Activated CD4-positive, alpha-beta T cell treated with anti-CD3 and anti-CD28 coated beads, Interleukin-2, amount 50 U/mL, for 16 hours (primary cell): ENCODE results near the gene PIAS3.
"Not testable (repeated sequence)": the region's sequence is repeated elsewhere in the genome, so short reads cannot be mapped to it uniquely, and the experiment has no call there.

Experiments
- DNase-seq: peaks from one replicate; pipeline ENCODE4 v3.0.0-alpha.2; 2020

The PIAS3 gene

DNA sequence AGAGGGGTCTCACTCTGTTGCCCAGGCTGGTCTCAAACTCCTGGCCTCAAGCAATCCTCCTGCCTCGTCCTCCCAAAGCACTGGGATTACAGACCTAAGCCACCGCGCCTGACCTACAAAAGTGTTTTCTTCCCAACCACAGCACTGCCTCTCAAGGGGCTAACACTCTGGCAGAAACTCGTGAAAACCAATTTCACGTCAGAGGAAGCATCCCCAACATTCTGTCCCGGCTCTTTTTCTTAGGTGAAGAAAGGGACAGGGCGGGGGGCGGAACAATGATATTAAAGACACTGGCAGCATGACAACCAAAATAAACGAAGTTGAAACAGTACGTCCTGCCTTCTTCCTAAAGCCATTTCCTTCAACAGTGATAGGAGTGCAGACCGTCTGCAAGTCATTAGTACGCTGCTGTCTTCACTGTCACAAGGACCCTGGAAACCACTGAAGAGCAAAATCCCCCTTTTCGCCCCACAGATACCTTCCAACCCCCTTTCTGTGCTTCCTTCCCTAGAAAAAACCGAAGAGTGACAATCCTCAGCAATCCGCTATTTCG, 36.0 kb downstream of the PIAS3 start:
- not testable (repeated sequence) for DNase-seq

DNA sequence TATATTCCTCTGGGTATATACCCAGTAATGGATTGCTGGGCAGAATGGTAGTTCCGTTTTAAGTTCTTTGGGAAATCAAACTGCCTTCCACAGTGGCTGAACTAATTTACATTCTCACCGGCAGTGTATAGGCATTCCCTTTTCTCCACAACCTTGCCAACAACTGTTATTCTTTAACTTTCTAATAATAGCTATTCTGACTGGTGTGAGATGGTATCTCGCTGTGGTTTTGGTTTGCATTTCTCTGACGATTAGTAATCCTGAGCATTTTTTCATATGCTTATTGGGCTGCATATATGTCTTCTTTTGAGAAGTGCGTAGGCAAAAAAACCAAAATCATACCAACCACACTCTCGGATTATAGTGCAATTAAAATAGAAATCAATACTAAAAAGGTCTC, 40.8 kb downstream of the PIAS3 start:
- not testable (repeated sequence) for DNase-seq

DNA sequence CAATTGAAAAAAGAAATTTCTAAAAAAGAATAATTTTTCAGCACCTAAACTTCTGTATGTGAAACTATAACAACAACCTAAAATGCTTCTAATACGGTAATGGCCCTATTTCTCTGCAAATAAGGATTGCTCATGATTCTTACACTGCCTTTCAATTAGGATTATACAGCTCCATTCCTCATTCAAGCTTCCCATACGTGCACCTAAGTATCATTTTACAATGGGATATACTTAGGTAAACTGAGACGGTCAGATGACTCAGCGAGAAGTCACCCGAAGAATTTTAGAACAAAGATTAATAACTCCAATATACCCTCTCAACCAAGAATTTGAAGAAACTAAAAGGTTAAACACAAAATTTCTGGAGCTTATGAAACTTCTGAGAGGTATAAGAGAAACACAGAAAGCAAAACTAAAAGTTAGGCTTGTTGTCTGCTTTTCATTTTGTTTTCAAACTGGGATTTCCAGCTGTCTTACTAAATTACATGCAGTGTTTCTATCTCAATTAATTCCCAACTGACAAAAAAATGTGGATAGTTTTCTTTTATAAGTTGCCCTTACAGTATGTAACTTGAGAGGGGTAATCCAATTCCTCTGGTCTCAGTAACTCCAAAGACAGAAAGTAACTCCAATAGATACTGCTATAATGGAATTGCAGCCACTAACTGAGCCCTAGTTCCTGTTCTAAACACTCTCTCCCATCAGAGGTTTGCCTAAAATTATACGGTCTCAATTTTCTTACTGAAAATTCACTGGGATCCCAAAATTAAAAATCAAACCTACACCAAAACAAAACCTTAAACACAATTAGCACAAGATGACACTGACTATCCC, 45.7 kb downstream of the PIAS3 start:
- DNase-seq = not testable (repeated sequence)

DNA sequence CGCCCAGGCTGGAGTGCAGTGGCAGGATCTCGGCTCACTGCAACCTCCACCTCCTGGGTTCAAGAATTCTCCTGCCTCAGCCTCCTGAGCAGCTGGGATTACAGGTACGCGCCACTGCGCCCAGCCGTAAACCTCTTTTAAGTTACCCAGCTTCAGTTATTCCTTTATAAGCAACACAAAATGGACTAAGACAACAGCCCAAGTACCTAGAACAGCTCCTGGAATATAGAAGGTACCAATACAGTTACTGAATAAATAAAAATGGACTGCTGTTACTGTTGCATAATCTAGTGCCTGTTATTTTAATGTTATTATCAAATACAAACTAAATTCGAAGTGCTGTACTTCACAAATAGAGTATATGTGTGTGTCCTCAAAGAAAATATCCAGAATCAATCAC, 52.0 kb downstream of the PIAS3 start:
- no peak for DNase-seq

DNA sequence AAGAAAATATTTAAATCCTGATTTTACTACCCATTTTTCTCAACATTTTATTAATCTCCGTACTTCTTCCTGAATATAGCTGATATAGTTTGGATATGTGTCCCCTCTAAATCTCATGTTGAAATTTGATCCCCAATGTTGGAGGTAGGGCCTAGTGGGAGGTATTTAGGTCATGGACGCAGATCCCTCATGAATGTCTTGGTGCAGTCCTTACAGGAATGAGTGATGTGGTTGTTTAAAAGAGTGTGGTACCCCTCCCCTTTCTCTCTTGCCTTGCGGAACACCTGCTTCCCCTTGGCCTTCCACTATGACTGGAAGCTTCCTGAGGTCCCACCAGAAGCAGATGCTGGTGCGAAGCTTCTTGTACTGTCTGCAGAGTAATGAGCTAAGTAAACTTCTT, 52.5 kb downstream of the PIAS3 start:
- no peak for DNase-seq

DNA sequence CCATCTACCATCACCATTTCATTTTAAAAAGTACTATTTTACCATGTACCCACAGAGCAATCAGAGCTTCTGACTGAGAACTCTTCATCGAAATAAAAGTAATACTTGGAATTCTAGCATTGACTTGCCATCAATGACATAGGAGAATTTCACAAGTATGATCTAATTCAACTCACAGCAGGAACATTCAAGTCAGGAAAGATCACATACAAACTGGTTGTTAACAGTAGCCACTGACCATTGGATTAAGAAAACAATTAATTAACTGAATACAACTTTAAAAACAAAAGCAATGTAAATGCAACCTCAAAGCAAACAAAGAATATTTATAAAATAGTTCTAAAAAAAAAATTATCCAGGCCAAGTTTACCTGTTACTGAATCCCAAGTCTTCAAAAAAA, 53.8 kb downstream of the PIAS3 start:
- DNase-seq = no peak

GRCh38 chr1:145804235-145805045, 54.4 kb downstream of the PIAS3 start:
- no peak for DNase-seq

DNA sequence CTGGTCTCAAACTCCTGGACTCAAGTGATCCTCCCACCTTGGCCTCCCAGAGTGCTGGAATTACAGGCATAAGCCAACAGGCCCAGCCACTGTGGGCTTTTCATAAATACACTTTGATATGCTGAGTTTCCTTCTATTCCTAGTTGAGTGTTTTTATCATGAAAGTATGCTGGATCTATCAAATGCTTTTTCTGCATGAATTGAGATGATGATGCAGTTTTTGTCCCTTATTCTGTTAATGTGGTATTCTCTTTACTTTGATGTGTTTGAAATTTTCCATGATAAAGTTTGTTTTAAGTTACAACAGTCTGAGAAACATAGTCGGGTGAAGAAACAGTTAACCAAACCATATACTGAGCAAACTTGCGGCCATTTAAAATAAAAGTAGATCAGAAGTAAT, 59.1 kb downstream of the PIAS3 start:
- no peak for DNase-seq
